IMR-90 (cell line): ENCODE results near the gene GNG5. TPM values are rescaled to one million over a fixed set of nuclear protein-coding genes. Genes with fewer than 3 reads are reported as not detected.

Experiments
- ATAC-seq: fragments of 200-7000 bp; cut with Tn5 transposase; 2 replicates; pipeline ENCODE4 v1.9.1; 2020; ENCODE audit warnings: low read depth, mild to moderate bottlenecking, moderate library complexity
- BruUV-seq: library from RNA; stranded (reverse); fragments of 400-500 nt; replicated peaks from 2 replicates; lab custom pipeline; 2021; lab: Mats Ljungman, UMichigan
- CTCF ChIA-PET: fragments of 300-600 bp; formaldehyde crosslinking; extraction: SDS; loops from one replicate; lab custom pipeline; 2021; ENCODE audit warnings: antibody characterized with exemption; lab: Yijun Ruan, JAX
- POLR2A ChIA-PET: fragments of 300-600 bp; sonication (Branson Sonifier 250); formaldehyde crosslinking; loops from one replicate; lab custom pipeline; 2022; ENCODE audit warnings: antibody characterized with exemption; ENCODE audit not compliant: unreplicated experiment; lab: Charles Lee
- DNase-seq: peaks from one replicate; pipeline ENCODE4 v3.0.0; 2013
- H2AFZ ChIP-seq: replicated peaks from 2 replicates; pipeline ENCODE3; 2013; ENCODE audit warnings: low read length, mild to moderate bottlenecking; ENCODE audit not compliant: poor library complexity
- H2AK5ac ChIP-seq: 2 replicates; pipeline ENCODE4 v1.6.1; 2013; ENCODE audit warnings: low read depth, low read length, inconsistent platforms
- H2AK9ac ChIP-seq: replicated peaks from 2 replicates; pipeline ENCODE3; 2013; ENCODE audit warnings: mild to moderate bottlenecking, low read depth, low read length, moderate library complexity; ENCODE audit not compliant: poor library complexity
- H2BK120ac ChIP-seq: 2 replicates; pipeline ENCODE4 v1.6.1; 2013; ENCODE audit warnings: low read depth, low read length, inconsistent platforms
- H2BK15ac ChIP-seq: 3 replicates; pipeline ENCODE4 v1.6.1; 2013; ENCODE audit warnings: low read depth, low read length, inconsistent platforms
- H2BK20ac ChIP-seq: 2 replicates; pipeline ENCODE4 v1.6.1; 2013; ENCODE audit warnings: low read depth, mild to moderate bottlenecking, inconsistent platforms, low read length, moderate library complexity
- H2BK5ac ChIP-seq: 2 replicates; pipeline ENCODE4 v1.6.1; 2013; ENCODE audit warnings: mild to moderate bottlenecking, low read depth, low read length, inconsistent platforms; ENCODE audit not compliant: poor library complexity, severe bottlenecking
- H3K14ac ChIP-seq: replicated peaks from 2 replicates; pipeline ENCODE4 v1.6.1; 2013; ENCODE audit warnings: low read depth, low read length, inconsistent platforms
- H3K18ac ChIP-seq: 2 replicates; pipeline ENCODE4 v1.6.1; 2013; ENCODE audit warnings: low read depth, low read length, control low read depth
- H3K23ac ChIP-seq: 2 replicates; pipeline ENCODE4 v1.6.1; 2013; ENCODE audit warnings: low read depth, low read length, inconsistent platforms
- H3K27ac ChIP-seq: 2 replicates; pipeline ENCODE4 v1.5.1; 2013; ENCODE audit warnings: mild to moderate bottlenecking, control low read depth, low read length; ENCODE audit not compliant: insufficient read depth
- H3K27me3 ChIP-seq: 2 replicates; pipeline ENCODE4 v1.6.1; 2013; ENCODE audit warnings: low read length; ENCODE audit not compliant: control insufficient read depth, insufficient read depth
- H3K36me3 ChIP-seq: 2 replicates; pipeline ENCODE4 v1.6.1; 2013; ENCODE audit warnings: low read length, mixed read lengths; ENCODE audit not compliant: control insufficient read depth, insufficient read depth
- H3K4ac ChIP-seq: 2 replicates; pipeline ENCODE4 v1.6.1; 2013; ENCODE audit warnings: low read depth, low read length, inconsistent platforms
- H3K4me1 ChIP-seq: 2 replicates; pipeline ENCODE4 v1.6.1; 2013; ENCODE audit warnings: low read length, mixed read lengths; ENCODE audit not compliant: control insufficient read depth, insufficient read depth
- H3K4me2 ChIP-seq: 2 replicates; pipeline ENCODE4 v1.6.1; 2013; ENCODE audit warnings: low read depth, mild to moderate bottlenecking, control low read depth, low read length, moderate library complexity
- H3K4me3 ChIP-seq: 2 replicates; pipeline ENCODE4 v1.5.1; 2013; ENCODE audit warnings: low read depth, mild to moderate bottlenecking, control low read depth, low read length, moderate library complexity; ENCODE audit not compliant: insufficient read depth
- H3K56ac ChIP-seq: 2 replicates; pipeline ENCODE4 v1.6.1; 2013; ENCODE audit warnings: low read length, inconsistent platforms; ENCODE audit not compliant: insufficient read depth; ENCODE audit errors: extremely low read depth
- H3K79me1 ChIP-seq, 2 experiments: 2 replicates each; pipeline ENCODE4 v1.6.1; 2013; ENCODE audit warnings: low read length in 2 of 2, inconsistent platforms in 1 of 2, low read depth in 1 of 2
- H3K9ac ChIP-seq: 2 replicates; pipeline ENCODE4 v1.6.1; 2013; ENCODE audit warnings: low read depth, low read length, control low read depth
- H3K9me1 ChIP-seq: 2 replicates; pipeline ENCODE4 v1.6.1; 2013; ENCODE audit warnings: low read length, inconsistent platforms; ENCODE audit not compliant: insufficient read depth
- H3K9me3 ChIP-seq: 2 replicates; pipeline ENCODE4 v1.6.1; 2013; ENCODE audit warnings: low read length; ENCODE audit not compliant: control insufficient read depth, insufficient read depth
- H4K20me1 ChIP-seq: 2 replicates; pipeline ENCODE4 v1.6.1; 2013; ENCODE audit warnings: low read length, inconsistent platforms; ENCODE audit not compliant: insufficient read depth
- H4K5ac ChIP-seq: 2 replicates; pipeline ENCODE4 v1.6.1; 2013; ENCODE audit warnings: mild to moderate bottlenecking, low read depth, low read length, control low read depth
- H4K8ac ChIP-seq, 2 experiments: 2 replicates each; pipeline ENCODE4 v1.6.1; 2013; ENCODE audit warnings: low read depth in 2 of 2, low read length in 2 of 2, control low read depth in 1 of 2, inconsistent platforms in 1 of 2
- H4K91ac ChIP-seq: 2 replicates; pipeline ENCODE4 v1.6.1; 2013; ENCODE audit warnings: low read depth, low read length, inconsistent platforms; ENCODE audit not compliant: insufficient read depth
- MAZ ChIP-seq: IDR thresholded peaks from 2 replicates; pipeline ENCODE4 v1.6.1; 2012; ENCODE audit warnings: low read depth, mild to moderate bottlenecking, low read length, improper control_type of control experiment, moderate library complexity, borderline replicate concordance
- NFE2L2 ChIP-seq: fragments of 150-350 bp; IDR thresholded peaks from 2 replicates; pipeline ENCODE4 v1.6.1; 2016; ENCODE audit warnings: low read depth, mild to moderate bottlenecking, low read length
- WGBS, 2 experiments: methylation state at CpG; one replicate each; pipeline versions ENCODE4 v1.1.5 to v1.1.7; 2013; ENCODE audit warnings: missing lambda C conversion rate in 2 of 2; ENCODE audit not compliant: insufficient read length in 1 of 2; ENCODE audit errors: extremely low coverage in 2 of 2; 5-methylcytosine and 5-hydroxymethylcytosine counted together
- dilution Hi-C: fragments of 300-500 bp; cut with HindIII; formaldehyde crosslinking; loops from one replicate; pipeline ENCODE4 v1.14.3; 2018; ENCODE audit warnings: low sequenced_read_pairs; ENCODE audit not compliant: unreplicated experiment
- in situ Hi-C: fragments of 300-500 bp; cut with MboI; formaldehyde crosslinking; loops from 3 replicates; pipeline ENCODE4 v1.14.3; 2019; ENCODE audit warnings: low sequenced_read_pairs, inconsistent platforms, mixed read lengths
- intact Hi-C: fragments of 100-400 bp; cut with micrococcal nuclease; formaldehyde crosslinking; loops from 2 replicates; pipeline ENCODE4 v1.10.0; 2022
- polyA plus RNA-seq, 3 experiments: library from polyadenylated mRNA; depleted of rRNA; stranded (reverse); fragments of >200 nt; gene quantifications; 2 replicates each; pipeline ENCODE4 v1.2.3, GENCODE V29; 2012; ENCODE audit warnings: low replicate concordance in 1 of 3
- total RNA-seq: library from RNA; depleted of rRNA; stranded (reverse); fragments of >200 nt; gene quantifications from 2 replicates; pipeline ENCODE4 v1.2.3, GENCODE V29; 2012
- TF ChIP-seq, protein P1 (sequence below): conservative IDR thresholded peaks from 2 replicates; pipeline ENCODE4 v1.5.1; 2012; ENCODE audit warnings: mild to moderate bottlenecking, low read depth, low read length, improper control_type of control experiment

The GNG5 gene
- total and polyA plus RNA-seq, 2 of the 4 experiments (the other 2 are of a cell fraction): 36.4 to 128 TPM

DNA sequence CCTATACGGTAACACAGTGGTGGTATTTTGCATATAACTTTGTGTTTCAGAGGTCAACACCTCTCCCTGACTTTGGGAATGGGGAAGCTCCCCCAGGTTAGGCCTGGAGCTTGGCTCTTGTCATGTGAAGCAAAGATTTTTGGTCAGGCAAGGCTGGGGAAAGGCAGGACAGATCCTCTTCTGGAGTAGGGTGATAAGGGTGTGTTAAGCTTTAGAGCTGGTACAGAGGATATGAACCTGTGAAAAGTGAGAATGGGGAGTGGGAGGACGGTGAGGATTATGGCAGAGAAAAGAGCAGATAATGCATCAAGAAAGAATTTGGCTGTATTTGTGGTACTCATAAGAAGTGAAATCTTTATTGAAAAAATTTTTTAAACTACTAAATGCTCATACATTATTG lies 25.1 kb downstream of the GNG5 start:
- Histone ChIP-seq H4K20me1 (peaks cover 4% of the 10 kb centered on the region), H2BK15ac (no peak overlapping the region), H3K27ac (peak overlapping the region; percentile 1; the same call in 1 of the 2 replicates), H3K79me1 (peaks cover 4 to 48% of the 10 kb centered on the region in 2 experiments; a peak in 3 of 4 replicates), H2AFZ (no peak overlapping the region), H3K9me3 (no peaks in the 10 kb centered on the region), H4K91ac (0 out of 2 replicates have a peak overlapping the region, but pooled peaks have one; percentile 6), H3K27me3 (no peaks in the 10 kb centered on the region), H3K4me3 (no peak overlapping the region), H3K4me2 (peak overlapping the region; percentile 30), H2AK9ac (peak overlapping the region; percentile 26), H2BK20ac (peak overlapping the region; percentile 75), H3K23ac (peak overlapping the region; percentile 81; the same call in 1 of the 2 replicates), H3K9me1 (peaks cover 4% of the 10 kb centered on the region; the same call in 1 of the 2 replicates), H3K56ac (no peak overlapping the region), H4K5ac (0 out of 2 replicates have a peak overlapping the region, but pooled peaks have one; percentile 4), H3K9ac (no peak overlapping the region), H2BK120ac (peak overlapping the region; percentile 84), H2AK5ac (peak overlapping the region; percentile 86; the same call in 1 of the 2 replicates), H2BK5ac (peak overlapping the region; percentile 81), H4K8ac (peak overlapping the region in 1 of 2 experiments; percentile 71; a peak in 2 of 4 replicates), H3K14ac (0 out of 2 replicates have a peak overlapping the region, but pooled peaks have one; percentile 62), H3K4ac (peak overlapping the region; percentile 82), H3K36me3 (peaks cover 11% of the 10 kb centered on the region), H3K4me1 (peaks cover 3% of the 10 kb centered on the region), H3K18ac (no peak overlapping the region)
- BruUV-seq: no TSS peak
- POLR2A ChIA-PET: no interaction called here
- TF ChIP-seq, protein P1, sequence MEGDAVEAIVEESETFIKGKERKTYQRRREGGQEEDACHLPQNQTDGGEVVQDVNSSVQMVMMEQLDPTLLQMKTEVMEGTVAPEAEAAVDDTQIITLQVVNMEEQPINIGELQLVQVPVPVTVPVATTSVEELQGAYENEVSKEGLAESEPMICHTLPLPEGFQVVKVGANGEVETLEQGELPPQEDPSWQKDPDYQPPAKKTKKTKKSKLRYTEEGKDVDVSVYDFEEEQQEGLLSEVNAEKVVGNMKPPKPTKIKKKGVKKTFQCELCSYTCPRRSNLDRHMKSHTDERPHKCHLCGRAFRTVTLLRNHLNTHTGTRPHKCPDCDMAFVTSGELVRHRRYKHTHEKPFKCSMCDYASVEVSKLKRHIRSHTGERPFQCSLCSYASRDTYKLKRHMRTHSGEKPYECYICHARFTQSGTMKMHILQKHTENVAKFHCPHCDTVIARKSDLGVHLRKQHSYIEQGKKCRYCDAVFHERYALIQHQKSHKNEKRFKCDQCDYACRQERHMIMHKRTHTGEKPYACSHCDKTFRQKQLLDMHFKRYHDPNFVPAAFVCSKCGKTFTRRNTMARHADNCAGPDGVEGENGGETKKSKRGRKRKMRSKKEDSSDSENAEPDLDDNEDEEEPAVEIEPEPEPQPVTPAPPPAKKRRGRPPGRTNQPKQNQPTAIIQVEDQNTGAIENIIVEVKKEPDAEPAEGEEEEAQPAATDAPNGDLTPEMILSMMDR: no peak
- no peak for TF ChIP-seq NFE2L2
- no peak for TF ChIP-seq MAZ
- CTCF ChIA-PET: interaction anchor here (0.6 kb wide), 1 partner anchor 12 kb away, joined by 5 read pairs; no protein-coding TSS in a partner anchor
- dilution Hi-C loops: no loop called here
- in situ Hi-C loops: no loop called here
- WGBS, 2 experiments: no CpG with 5 or more reads among the region's 2 CpGs
- DNase-seq: no peak
- intact Hi-C loops: no loop called here
- no peak for ATAC-seq
